Colon (tissue), 2 donors: ENCODE data around the gene C11orf68.
"Not testable (repeated sequence)": the region's sequence is repeated elsewhere in the genome, so short reads cannot be mapped to it uniquely, and the experiment has no call there.

Experiments used
- FAIRE-seq: peaks from 2 replicates; lab custom pipeline; 2012; peaks lifted over from hg19 to GRCh38; lab: Jason Lieb, UNC
- donor health status: control.
- donor health status: control.

The C11orf68 gene

GRCh38 chr11:65918211-65919140 is at the start of gene C11orf68:
TSS of gene C11orf68 (minus strand) at chr11:65919062. CDS start at chr11:65919031, 31 bp downstream.
- no peak for FAIRE-seq

GRCh38 chr11:65967329-65967934 is 48.6 kb upstream of the C11orf68 start:
- no peak for FAIRE-seq

GRCh38 chr11:65965986-65966762 is 47.3 kb upstream of the C11orf68 start:
- FAIRE-seq = no peak

GRCh38 chr11:65964906-65965305 is 46.0 kb upstream of the C11orf68 start:
- no peak for FAIRE-seq

GRCh38 chr11:65962141-65962564 is 43.3 kb upstream of the C11orf68 start:
- no peak for FAIRE-seq

- no peak for FAIRE-seq
Measured at GRCh38 chr11:65961267-65962140, 42.6 kb upstream of the C11orf68 start, which contains the start of gene SART1. TSS of gene SART1 (plus strand) at chr11:65961734. CDS start at chr11:65961781, 47 bp downstream.

- no peak for FAIRE-seq
Measured at GRCh38 chr11:65960824-65961266, 42.0 kb upstream of the C11orf68 start.

GRCh38 chr11:65958774-65959420 is 40.0 kb upstream of the C11orf68 start:
- no peak for FAIRE-seq

- FAIRE-seq = no peak
Measured at GRCh38 chr11:65958291-65958690, 39.4 kb upstream of the C11orf68 start.

GRCh38 chr11:65954771-65955170 is 35.9 kb upstream of the C11orf68 start:
- no peak for FAIRE-seq

- no peak for FAIRE-seq
Measured at GRCh38 chr11:65953471-65953870, 34.6 kb upstream of the C11orf68 start.

GRCh38 chr11:65952052-65952521 is 33.2 kb upstream of the C11orf68 start:
- FAIRE-seq = no peak

GRCh38 chr11:65951641-65952040 is 32.8 kb upstream of the C11orf68 start:
- not testable (repeated sequence) for FAIRE-seq

- FAIRE-seq = not testable (repeated sequence)
Measured at GRCh38 chr11:65950711-65951110, 31.8 kb upstream of the C11orf68 start.

- FAIRE-seq = no peak
Measured at GRCh38 chr11:65947603-65948125, 28.8 kb upstream of the C11orf68 start.

- no peak for FAIRE-seq
Measured at GRCh38 chr11:65947133-65947532, 28.3 kb upstream of the C11orf68 start.

GRCh38 chr11:65946655-65947054 is 27.8 kb upstream of the C11orf68 start:
- FAIRE-seq = no peak

- FAIRE-seq = no peak
Measured at GRCh38 chr11:65945941-65946558, 27.2 kb upstream of the C11orf68 start.

- FAIRE-seq = no peak
Measured at GRCh38 chr11:65945430-65945911, 26.6 kb upstream of the C11orf68 start, which contains the start of gene TSGA10IP. TSS of gene TSGA10IP (plus strand) at chr11:65945480. CDS start at chr11:65945676, 196 bp downstream.

- no peak for FAIRE-seq
Measured at GRCh38 chr11:65944767-65945166, 25.9 kb upstream of the C11orf68 start.
